Stomach (tissue), 9 donors: ENCODE measurements around the gene YPEL1. TPM values are rescaled to one million over a fixed set of nuclear protein-coding genes. Genes with fewer than 3 reads are reported as not detected.

Experiments used
- DNase-seq, 2 donors: peaks; one replicate each; pipeline versions ENCODE4 v3.0.0 to v3.0.0-alpha.2; 2013 to 2019
- H3K27ac ChIP-seq, 5 donors: fragments of 200-600 bp in 4 of 5; sonication (generic) in 4 of 5; one replicate each; pipeline ENCODE4 v1.5.1; 2013 to 2019; ENCODE audit warnings: mild to moderate bottlenecking in 1 of 5, moderate library complexity in 1 of 5
- H3K27me3 ChIP-seq, 3 donors: fragments of 200-600 bp; sonication (generic); one replicate each; pipeline ENCODE4 v1.5.1; 2017 to 2019; ENCODE audit warnings: mixed run types in 1 of 3
- H3K36me3 ChIP-seq, 4 donors: fragments of 200-600 bp; sonication (generic); 1 replicate in 3 of 4; 2 replicates in 1 of 4; pipeline ENCODE4 v1.5.1; 2016 to 2019
- H3K4me1 ChIP-seq, 4 donors: fragments of 200-600 bp; sonication (generic); one replicate each; pipeline ENCODE4 v1.5.1; 2016 to 2019
- H3K4me3 ChIP-seq, 4 donors: fragments of 200-600 bp; sonication (generic) in 3 of 4; one replicate each; pipeline ENCODE4 v1.5.1; 2016 to 2019; ENCODE audit warnings: mild to moderate bottlenecking in 1 of 4
- H3K9me3 ChIP-seq, 4 donors: fragments of 200-600 bp; sonication (generic); one replicate each; pipeline ENCODE4 v1.5.1; 2016 to 2019
- CTCF ChIP-seq, 7 experiments: fragments of 450-650 bp in 4 of 7; fragments of 200-600 bp in 3 of 7; sonication (generic) in 3 of 7; IDR thresholded peaks; one replicate each; pipeline ENCODE4 v1.5.1; 2016 to 2019; ENCODE audit warnings: antibody characterized with exemption in 7 of 7, control low read depth in 2 of 7, mild to moderate bottlenecking in 1 of 7
- EP300 ChIP-seq: sonication (generic); formaldehyde crosslinking; IDR thresholded peaks from one replicate; pipeline ENCODE4 v1.6.1; 2017; ENCODE audit warnings: antibody characterized with exemption
- POLR2A ChIP-seq, 4 donors: fragments of 450-650 bp; IDR thresholded peaks; one replicate each; pipeline ENCODE4 v1.6.1; 2016; ENCODE audit warnings: antibody characterized with exemption in 4 of 4, control low read depth in 2 of 4, mild to moderate bottlenecking in 1 of 4, moderate library complexity in 1 of 4
- POLR2AphosphoS5 ChIP-seq, 3 donors: sonication (generic); formaldehyde crosslinking; IDR thresholded peaks; one replicate each; pipeline ENCODE4 v1.6.1; 2016; ENCODE audit warnings: antibody characterized with exemption in 3 of 3
- WGBS, 5 donors: extraction: QIAGEN DNeasy Blood & Tissue Kit in 3 of 5; methylation state at CpG; one replicate each; pipeline versions ENCODE4 v1.1.5 to v1.1.7; 2013 to 2018; 5-methylcytosine and 5-hydroxymethylcytosine counted together
- intact Hi-C: fragments of 100-400 bp; cut with DNase I; formaldehyde crosslinking; loops from one replicate; pipeline ENCODE4 v1.15.1; 2023; ENCODE audit warnings: low total_unique reads
- polyA plus RNA-seq, 3 donors: library from polyadenylated mRNA; stranded (reverse); fragments of 200-250 nt; gene quantifications; one replicate each; pipeline ENCODE4 v1.2.3, GENCODE V29; 2013
- total RNA-seq, 5 donors: library from RNA; depleted of rRNA; stranded (reverse); fragments of >200 nt; gene quantifications; one replicate each; pipeline versions ENCODE4 v1.1.0 to v1.2.3, GENCODE V29; 2014 to 2016
- donor health status: healthy with polysubstance abuse.
- donor health status: Bipolar disorder and iron deficiency.
- donor health status: healthy.

The YPEL1 gene
- total and polyA plus RNA-seq, 8 donors = 0.58 to 22.2 (median 4.4) TPM

GRCh38 chr22:21778705-21779363 is 43.2 kb upstream of the YPEL1 start:
- 88 to 97% (median 91%) methylated on average over 4 of the region's 4 CpGs for WGBS, 5 donors
- Histone ChIP-seq H3K4me1 (peaks cover 0 to 11% (median 8%) of the 10 kb centered on the region in 4 donors), H3K27me3 (no peaks in the 10 kb centered on the region), H3K4me3 (no peak overlapping the region), H3K27ac (no peak overlapping the region), H3K9me3 (no peaks in the 10 kb centered on the region), H3K36me3 (peaks cover 14 to 58% (median 54%) of the 10 kb centered on the region in 4 donors)
- intact Hi-C loops = no loop called here
- DNase-seq = peak in 1 of 2 donors; percentile 17
- TF ChIP-seq POLR2AphosphoS5 (IDR thresholded peaks at IDR 0.05) (no peak), CTCF (IDR thresholded peaks at IDR 0.05) (no peak), EP300 (no peak), POLR2A (IDR thresholded peaks at IDR 0.05) (no peak)

GRCh38 chr22:21771631-21771976 is 36.0 kb upstream of the YPEL1 start:
- peak overlapping the region in 1 of 5 donors; percentile 42 for H3K27ac ChIP-seq
- TF ChIP-seq POLR2A (IDR thresholded peaks at IDR 0.05) (no peak), CTCF (IDR thresholded peaks at IDR 0.05) (no peak), EP300 (no peak), POLR2AphosphoS5 (IDR thresholded peaks at IDR 0.05) (no peak)
- peaks cover 53 to 72% (median 68%) of the 10 kb centered on the region in 4 donors for H3K36me3 ChIP-seq

GRCh38 chr22:21768435-21768834 is 32.8 kb upstream of the YPEL1 start:
- intact Hi-C loops = no loop called here

More at GRCh38 chr22:21771631-21771976, 36.0 kb upstream of the YPEL1 start:
- WGBS, 5 donors = 90 to 98% (median 97%) methylated on average over 4 of the region's 4 CpGs
- H3K9me3 ChIP-seq = no peaks in the 10 kb centered on the region
- H3K4me3 ChIP-seq = no peak overlapping the region
- no peak for DNase-seq
- no peaks in the 10 kb centered on the region for H3K27me3 ChIP-seq
- intact Hi-C loops = no loop called here
- H3K4me1 ChIP-seq = peaks cover 0 to 11% (median 8%) of the 10 kb centered on the region in 4 donors

More at GRCh38 chr22:21768435-21768834, 32.8 kb upstream of the YPEL1 start:
- TF ChIP-seq CTCF (IDR thresholded peaks at IDR 0.05) (no peak), POLR2AphosphoS5 (IDR thresholded peaks at IDR 0.05) (no peak), EP300 (no peak), POLR2A (IDR thresholded peaks at IDR 0.05) (no peak)
- H3K36me3 ChIP-seq = peaks cover 74 to 96% (median 96%) of the 10 kb centered on the region in 4 donors
- no peaks in the 10 kb centered on the region for H3K27me3 ChIP-seq
- 35 to 100% (median 97%) methylated on average over 1 of the region's 1 CpG for WGBS, 5 donors
- no peak for DNase-seq
- no peaks in the 10 kb centered on the region for H3K9me3 ChIP-seq
- H3K4me3 ChIP-seq = no peak overlapping the region
- no peak overlapping the region for H3K27ac ChIP-seq
- peaks cover 0 to 13% (median 0%) of the 10 kb centered on the region in 4 donors for H3K4me1 ChIP-seq
